OCI-LY3 (cell line): Measurements from ENCODE around the gene STRADB.

Experiments
- H2AFZ ChIP-seq: fragments of 200-600, 300-600 bp; shearing (Covaris generic); 2 replicates; pipeline ENCODE4 v1.6.0; 2014; ENCODE audit warnings: antibody characterized with exemption, low read depth, low read length
- H3K27ac ChIP-seq: fragments of 200-600, 300-600 bp; sonication (generic); 2 replicates; pipeline ENCODE4 v1.5.1; 2014; ENCODE audit warnings: mild to moderate bottlenecking, low read length, moderate library complexity, mixed read lengths
- H3K27me3 ChIP-seq: fragments of 200-600, 300-600 bp; sonication (generic); 2 replicates; pipeline ENCODE4 v1.6.1; 2014; ENCODE audit warnings: low read depth, low read length, mixed read lengths
- H3K36me3 ChIP-seq: fragments of 200-600, 300-600 bp; sonication (generic); replicated peaks from 2 replicates; pipeline ENCODE3; 2014; ENCODE audit warnings: low read depth, low read length, mixed read lengths
- H3K4me1 ChIP-seq: fragments of 300-600, 200-600 bp; sonication (generic); 2 replicates; pipeline ENCODE4 v1.6.1; 2014; ENCODE audit warnings: low read length, mixed read lengths
- H3K4me2 ChIP-seq: fragments of 200-600, 300-600 bp; sonication (generic); 2 replicates; pipeline ENCODE4 v1.6.1; 2014; ENCODE audit warnings: low read length, mixed read lengths
- H3K4me3 ChIP-seq: fragments of 300-600, 200-600 bp; sonication (generic); 2 replicates; pipeline ENCODE4 v1.5.1; 2014; ENCODE audit warnings: antibody characterized with exemption, mild to moderate bottlenecking, low read length, moderate library complexity
- H3K79me2 ChIP-seq: fragments of 300-600, 200-600 bp; shearing (Covaris generic); 2 replicates; pipeline ENCODE4 v1.6.1; 2014; ENCODE audit warnings: mild to moderate bottlenecking, low read length, mixed read lengths
- H3K9ac ChIP-seq: fragments of 300-600, 200-600 bp; shearing (Covaris generic); 2 replicates; pipeline ENCODE4 v1.6.0; 2014; ENCODE audit warnings: mild to moderate bottlenecking, low read length, moderate library complexity
- H3K9me3 ChIP-seq: fragments of 200-600, 300-600 bp; shearing (Covaris generic); 2 replicates; pipeline ENCODE4 v1.6.1; 2014; ENCODE audit warnings: low read length, mixed read lengths; ENCODE audit not compliant: insufficient read depth
- H4K20me1 ChIP-seq: fragments of 200-600, 300-600 bp; sonication (generic); 2 replicates; pipeline ENCODE4 v1.6.1; 2016; ENCODE audit warnings: low read length, mixed read lengths; ENCODE audit not compliant: insufficient read depth
- EZH2phosphoT487 ChIP-seq: fragments of 200-600 bp; shearing (Covaris generic); IDR thresholded peaks from 2 replicates; pipeline ENCODE4 v1.6.1; 2018; ENCODE audit warnings: antibody characterized with exemption, mixed run types, low read depth
- TF ChIP-seq, protein P1 (sequence below): fragments of 200-600, 300-600 bp; sonication (generic); IDR thresholded peaks from 2 replicates; pipeline ENCODE4 v1.5.1; 2014; ENCODE audit warnings: antibody characterized with exemption, low read length, low read depth

STRADB gene

GRCh38 chr2:201515573-201516246 is 64.2 kb downstream of the STRADB start:
- Histone ChIP-seq H2AFZ (no peak overlapping the region), H3K27me3 (0 out of 2 replicates have a peak, but pooled peaks cover 5% of the 10 kb centered on the region), H3K4me1 (no peaks in the 10 kb centered on the region), H3K4me3 (no peak overlapping the region), H3K9me3 (no peaks in the 10 kb centered on the region), H3K36me3 (peaks cover 4% of the 10 kb centered on the region), H4K20me1 (no peaks in the 10 kb centered on the region), H3K9ac (no peak overlapping the region), H3K79me2 (no peaks in the 10 kb centered on the region), H3K27ac (no peak overlapping the region), H3K4me2 (no peak overlapping the region)
- TF ChIP-seq, protein P1, sequence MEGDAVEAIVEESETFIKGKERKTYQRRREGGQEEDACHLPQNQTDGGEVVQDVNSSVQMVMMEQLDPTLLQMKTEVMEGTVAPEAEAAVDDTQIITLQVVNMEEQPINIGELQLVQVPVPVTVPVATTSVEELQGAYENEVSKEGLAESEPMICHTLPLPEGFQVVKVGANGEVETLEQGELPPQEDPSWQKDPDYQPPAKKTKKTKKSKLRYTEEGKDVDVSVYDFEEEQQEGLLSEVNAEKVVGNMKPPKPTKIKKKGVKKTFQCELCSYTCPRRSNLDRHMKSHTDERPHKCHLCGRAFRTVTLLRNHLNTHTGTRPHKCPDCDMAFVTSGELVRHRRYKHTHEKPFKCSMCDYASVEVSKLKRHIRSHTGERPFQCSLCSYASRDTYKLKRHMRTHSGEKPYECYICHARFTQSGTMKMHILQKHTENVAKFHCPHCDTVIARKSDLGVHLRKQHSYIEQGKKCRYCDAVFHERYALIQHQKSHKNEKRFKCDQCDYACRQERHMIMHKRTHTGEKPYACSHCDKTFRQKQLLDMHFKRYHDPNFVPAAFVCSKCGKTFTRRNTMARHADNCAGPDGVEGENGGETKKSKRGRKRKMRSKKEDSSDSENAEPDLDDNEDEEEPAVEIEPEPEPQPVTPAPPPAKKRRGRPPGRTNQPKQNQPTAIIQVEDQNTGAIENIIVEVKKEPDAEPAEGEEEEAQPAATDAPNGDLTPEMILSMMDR, result no peak
- no peak for TF ChIP-seq EZH2phosphoT487

DNA sequence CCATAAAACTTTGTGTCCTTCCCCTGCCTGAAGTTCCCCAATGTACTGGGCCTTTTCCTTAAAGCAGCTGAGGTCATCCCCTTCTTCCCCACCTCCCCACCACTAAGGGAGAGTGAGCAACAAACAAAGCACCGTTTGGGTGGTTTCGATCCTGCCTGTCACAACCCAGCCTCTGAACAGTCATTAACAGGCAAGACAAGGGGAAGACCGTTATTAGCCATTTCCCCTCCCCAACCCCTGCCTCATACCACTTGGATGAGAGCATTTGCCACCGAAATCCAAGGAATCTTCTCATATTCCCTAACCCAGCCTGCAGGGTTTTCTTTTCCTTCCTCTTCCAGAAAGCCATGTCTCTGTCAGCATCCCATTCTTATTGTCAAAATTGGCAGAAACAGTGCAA is 65.6 kb downstream of the STRADB start:
- no peaks in the 10 kb centered on the region for H3K9me3 ChIP-seq
- H3K4me2 ChIP-seq, result no peak overlapping the region
- H3K4me3 ChIP-seq, result no peak overlapping the region
- H3K27ac ChIP-seq, result no peak overlapping the region
- no peak overlapping the region for H3K9ac ChIP-seq
- no peak overlapping the region for H2AFZ ChIP-seq
- no peaks in the 10 kb centered on the region for H3K27me3 ChIP-seq
- TF ChIP-seq, protein P1, result no peak
- TF ChIP-seq EZH2phosphoT487, result no peak
- no peaks in the 10 kb centered on the region for H4K20me1 ChIP-seq
- no peaks in the 10 kb centered on the region for H3K79me2 ChIP-seq
- H3K36me3 ChIP-seq, result peaks cover 4% of the 10 kb centered on the region
- H3K4me1 ChIP-seq, result no peaks in the 10 kb centered on the region

DNA sequence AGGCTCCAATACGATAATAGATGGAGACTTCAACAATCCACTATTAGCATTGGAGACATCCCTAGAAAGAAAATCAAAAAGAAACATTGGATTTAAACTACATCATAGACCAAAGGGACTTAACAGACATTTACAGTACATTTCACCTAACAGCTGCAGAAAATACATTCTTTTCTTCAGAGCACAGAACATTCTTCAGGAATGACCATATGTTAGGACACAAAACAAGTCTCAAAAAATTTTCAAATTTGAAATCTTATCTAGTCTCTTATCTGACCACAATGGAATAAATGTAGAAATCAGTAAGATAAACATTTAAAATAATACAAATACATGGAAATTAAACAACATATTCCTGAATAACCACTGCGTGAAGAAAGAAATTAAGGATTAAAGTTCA is 68.7 kb downstream of the STRADB start:
- H4K20me1 ChIP-seq, result no peaks in the 10 kb centered on the region
- no peak overlapping the region for H3K4me2 ChIP-seq
- no peaks in the 10 kb centered on the region for H3K79me2 ChIP-seq
- H3K9me3 ChIP-seq, result no peaks in the 10 kb centered on the region
- H3K4me1 ChIP-seq, result no peaks in the 10 kb centered on the region
- no peak overlapping the region for H3K27ac ChIP-seq
- no peak overlapping the region for H2AFZ ChIP-seq
- no peak overlapping the region for H3K9ac ChIP-seq
- no peaks in the 10 kb centered on the region for H3K27me3 ChIP-seq
- peaks cover 4% of the 10 kb centered on the region for H3K36me3 ChIP-seq
- TF ChIP-seq, protein P1, result no peak
- no peak for TF ChIP-seq EZH2phosphoT487
- H3K4me3 ChIP-seq, result no peak overlapping the region

DNA sequence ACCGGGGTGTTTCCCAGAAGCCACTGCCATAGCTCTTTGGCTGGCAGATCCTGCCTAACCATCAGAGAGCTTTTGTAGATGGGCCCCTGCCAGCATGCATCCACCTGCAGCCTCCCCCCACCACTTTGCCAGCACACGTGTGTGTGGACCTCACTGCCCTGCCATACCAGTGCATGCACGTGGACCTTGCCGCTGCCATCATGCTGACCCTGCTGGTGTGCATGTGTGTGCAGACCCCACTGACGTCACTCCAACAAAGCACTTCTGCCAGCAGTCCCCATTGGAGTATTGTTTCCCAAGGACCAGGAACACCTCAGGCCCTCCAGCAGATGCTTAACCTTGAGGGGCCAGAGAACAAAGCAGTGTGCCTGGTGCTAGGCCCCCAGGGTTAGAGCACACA is 71.4 kb downstream of the STRADB start:
- no peak overlapping the region for H3K9ac ChIP-seq
- H3K36me3 ChIP-seq, result peaks cover 4% of the 10 kb centered on the region
- no peak overlapping the region for H3K4me3 ChIP-seq
- no peak overlapping the region for H2AFZ ChIP-seq
- H3K27me3 ChIP-seq, result no peaks in the 10 kb centered on the region
- H3K9me3 ChIP-seq, result no peaks in the 10 kb centered on the region
- no peaks in the 10 kb centered on the region for H3K79me2 ChIP-seq
- no peak overlapping the region for H3K4me2 ChIP-seq
- H3K4me1 ChIP-seq, result no peaks in the 10 kb centered on the region
- no peaks in the 10 kb centered on the region for H4K20me1 ChIP-seq
- no peak for TF ChIP-seq EZH2phosphoT487
- TF ChIP-seq, protein P1, result no peak
- no peak overlapping the region for H3K27ac ChIP-seq
